ENCODE results near the gene BCL2L13.
"Not testable (repeated sequence)": the region's sequence is repeated elsewhere in the genome, so short reads cannot be mapped to it uniquely, and the experiment has no call there.

Gene BCL2L13

DNA sequence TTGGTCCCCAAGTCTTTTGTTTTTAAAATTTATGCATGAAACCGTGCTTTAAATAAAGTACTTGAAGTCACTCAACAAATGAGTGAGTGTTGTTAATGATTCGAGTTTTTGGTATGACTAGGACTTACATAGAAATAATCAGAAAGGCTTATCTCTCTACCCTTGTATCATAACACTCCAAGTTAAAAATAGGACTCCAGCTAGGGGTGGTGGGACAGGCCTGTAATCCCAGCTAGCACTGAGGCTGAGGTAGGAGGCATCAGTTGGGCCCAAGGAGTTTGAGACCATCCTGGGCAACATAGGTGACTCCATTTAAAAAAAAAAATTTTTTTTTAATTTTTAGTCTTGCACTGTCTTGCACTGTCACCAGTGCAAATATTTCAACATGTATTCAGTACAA lies 55.6 kb downstream of the BCL2L13 start:
- DNase-seq (ENCODE audit: low read depth, low spot score): no peak
- ChIA-PET CTCF (no interaction called here), POLR2A (no interaction called here)
- TF ChIP-seq CTCF (IDR thresholded peaks at IDR 0.05; ENCODE audit: insufficient read depth, low read length, missing control alignments): no peak
- H3K4me3 ChIP-seq (ENCODE audit: low read depth, low read length): no peak overlapping the region

GRCh38 chr22:17694752-17695151 lies 56.2 kb downstream of the BCL2L13 start:
- ChIA-PET CTCF (no interaction called here), POLR2A (no interaction called here)
- no peak for TF ChIP-seq CTCF (IDR thresholded peaks at IDR 0.05; ENCODE audit: insufficient read depth, low read length, missing control alignments)
- no peak for DNase-seq (ENCODE audit: low read depth, low spot score)
- no peak overlapping the region for H3K4me3 ChIP-seq (ENCODE audit: low read depth, low read length)

DNA sequence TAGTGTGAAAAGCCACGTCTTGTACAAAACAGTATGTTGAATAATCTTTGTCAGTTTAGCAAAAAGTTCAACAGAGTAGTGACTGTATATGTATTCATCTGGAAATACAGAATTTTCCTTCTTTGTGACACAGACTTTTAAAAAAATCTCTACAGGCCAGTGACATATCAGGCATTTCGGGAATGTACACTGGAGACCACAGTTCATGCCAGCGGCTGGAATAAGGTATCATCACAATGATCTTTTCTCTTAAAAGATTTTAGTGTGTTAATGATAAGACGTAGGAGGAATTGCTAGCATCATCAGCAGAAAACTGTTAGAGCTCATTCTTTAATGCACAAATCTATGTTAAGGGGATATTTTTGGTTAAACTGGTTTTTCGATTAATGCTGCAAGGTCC lies 57.4 kb downstream of the BCL2L13 start:
- TF ChIP-seq CTCF (IDR thresholded peaks at IDR 0.05; ENCODE audit: insufficient read depth, low read length, missing control alignments): no peak
- DNase-seq (ENCODE audit: low read depth, low spot score): no peak
- H3K4me3 ChIP-seq (ENCODE audit: low read depth, low read length): no peak overlapping the region
- ChIA-PET CTCF (interaction anchor here (1.0 to 1.7 kb wide), 2 partner anchors 9 to 14 kb away, joined by 3 to 4 read pairs; no protein-coding TSS in a partner anchor), POLR2A (no interaction called here)

DNA sequence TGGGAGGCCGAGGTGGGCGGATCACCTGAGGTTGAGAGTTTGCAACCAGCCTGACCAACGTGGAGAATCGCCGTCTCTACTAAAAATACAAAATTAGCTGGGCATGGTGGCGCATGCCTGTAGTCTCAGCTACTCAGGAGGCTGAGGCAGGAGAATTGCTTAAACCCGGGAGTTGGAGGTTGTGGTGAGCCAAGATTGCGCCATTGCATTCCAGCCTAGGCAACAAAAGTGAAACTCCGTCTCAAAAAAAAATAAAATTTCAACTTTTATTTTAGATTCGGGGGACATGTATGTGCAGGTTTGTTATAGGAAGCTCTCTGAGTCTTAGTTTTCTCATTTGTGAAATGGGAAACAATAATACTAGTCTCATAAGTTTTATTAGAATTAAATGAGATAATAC lies 58.6 kb downstream of the BCL2L13 start:
- H3K4me3 ChIP-seq (ENCODE audit: low read depth, low read length); POLR2A ChIA-PET; DNase-seq (ENCODE audit: low read depth, low spot score): not testable (repeated sequence)
- CTCF ChIA-PET: interaction anchor here (1.0 to 1.7 kb wide), 2 partner anchors 13 to 46 kb away, joined by 3 to 4 read pairs; no protein-coding TSS in a partner anchor

GRCh38 chr22:17698276-17698675 lies 59.7 kb downstream of the BCL2L13 start:
- POLR2A ChIA-PET; DNase-seq (ENCODE audit: low read depth, low spot score); CTCF ChIA-PET; H3K4me3 ChIP-seq (ENCODE audit: low read depth, low read length): not testable (repeated sequence)

- no peak for DNase-seq (ENCODE audit: low read depth, low spot score)
- H3K4me3 ChIP-seq (ENCODE audit: low read depth, low read length): no peak overlapping the region
- TF ChIP-seq CTCF (IDR thresholded peaks at IDR 0.05; ENCODE audit: insufficient read depth, low read length, missing control alignments): no peak
- ChIA-PET POLR2A (no interaction called here), CTCF (no interaction called here)
These were observed 60.4 kb downstream of the BCL2L13 start for GRCh38 chr22:17698948-17699347.

- ChIA-PET POLR2A (no interaction called here), CTCF (no interaction called here)
- no peak for TF ChIP-seq CTCF (IDR thresholded peaks at IDR 0.05; ENCODE audit: insufficient read depth, low read length, missing control alignments)
- no peak for DNase-seq (ENCODE audit: low read depth, low spot score)
- H3K4me3 ChIP-seq (ENCODE audit: low read depth, low read length): no peak overlapping the region
These were observed 61.3 kb downstream of the BCL2L13 start for GRCh38 chr22:17699696-17700340.
